Calu3 (cell line): Measurements from ENCODE around the gene FMN1. TPM values are rescaled to one million over a fixed set of nuclear protein-coding genes. Genes with fewer than 3 reads are reported as not detected.

Source experiments
- BruUV-seq: library from RNA; stranded (reverse); fragments of 400-500 nt; replicated peaks from 2 replicates; lab custom pipeline; 2021; lab: Mats Ljungman, UMichigan
- CTCF ChIA-PET: fragments of 300-600 bp; sonication (Branson Sonifier 250); formaldehyde crosslinking; loops from one replicate; lab custom pipeline; 2022; ENCODE audit warnings: antibody characterized with exemption; lab: Charles Lee
- DNase-seq: peaks from one replicate; pipeline ENCODE4 v3.0.0; 2022
- H3K27ac Mint-ChIP-seq: one replicate; pipeline ENCODE4 v1.8.0; 2022; ENCODE audit warnings: mixed read lengths; ENCODE audit not compliant: unreplicated experiment
- H3K27me3 Mint-ChIP-seq: one replicate; pipeline ENCODE4 v1.8.0; 2022; ENCODE audit warnings: mixed read lengths; ENCODE audit not compliant: unreplicated experiment
- H3K36me3 Mint-ChIP-seq: one replicate; pipeline ENCODE4 v1.8.0; 2022; ENCODE audit warnings: mild to moderate bottlenecking, moderate library complexity, mixed read lengths; ENCODE audit not compliant: insufficient read depth, unreplicated experiment
- H3K4me1 Mint-ChIP-seq: one replicate; pipeline ENCODE4 v1.8.0; 2022; ENCODE audit warnings: mild to moderate bottlenecking, low read depth, mixed read lengths; ENCODE audit not compliant: unreplicated experiment
- H3K4me3 Mint-ChIP-seq: one replicate; pipeline ENCODE4 v1.8.0; 2022; ENCODE audit warnings: mild to moderate bottlenecking, low read depth, moderate library complexity, mixed read lengths; ENCODE audit not compliant: unreplicated experiment
- H3K9me3 Mint-ChIP-seq: one replicate; pipeline ENCODE4 v1.8.0; 2022; ENCODE audit warnings: low read depth, mixed read lengths; ENCODE audit not compliant: unreplicated experiment
- intact Hi-C: fragments of 100-400 bp; cut with micrococcal nuclease; formaldehyde crosslinking; loops from one replicate; pipeline ENCODE4 v1.10.0; 2022; ENCODE audit not compliant: unreplicated experiment
- total RNA-seq: library from RNA; stranded (reverse); gene quantifications from 2 replicates; pipeline ENCODE4 v1.2.3, GENCODE V29; 2022
- TF ChIP-seq, protein P1 (sequence below): fragments of 200-600 bp; IDR thresholded peaks from one replicate; pipeline ENCODE4 v1.8.0; 2022; ENCODE audit warnings: antibody characterized with exemption; ENCODE audit not compliant: unreplicated experiment

FMN1 gene
- total RNA-seq, 1 experiment from 2014 or later = 7.1 TPM

DNA sequence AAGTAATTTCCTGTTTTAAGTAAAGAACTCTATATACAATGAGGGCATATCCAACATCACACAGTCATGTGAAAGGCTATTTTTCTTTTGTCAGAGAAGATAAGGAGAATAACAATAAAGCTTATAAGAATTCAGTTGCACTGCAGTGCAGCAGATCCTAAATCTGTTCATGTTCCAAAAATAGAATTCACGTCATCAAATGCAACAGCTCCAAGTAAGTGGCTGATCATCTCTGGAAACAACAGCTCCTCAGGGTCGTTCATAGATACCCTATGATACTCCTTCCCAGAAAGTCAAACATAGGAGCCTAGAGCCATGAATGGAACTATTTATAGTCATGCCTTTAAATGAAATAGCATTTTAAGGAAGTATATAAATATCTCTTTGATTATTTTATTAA is 100.2 kb downstream of the FMN1 start:
- Mint-ChIP-seq H3K27ac (no peak overlapping the region), H3K4me1 (no peaks in the 10 kb centered on the region), H3K36me3 (no peaks in the 10 kb centered on the region), H3K27me3 (no peaks in the 10 kb centered on the region), H3K4me3 (no peak overlapping the region), H3K9me3 (no peaks in the 10 kb centered on the region)
- TF ChIP-seq, protein P1, sequence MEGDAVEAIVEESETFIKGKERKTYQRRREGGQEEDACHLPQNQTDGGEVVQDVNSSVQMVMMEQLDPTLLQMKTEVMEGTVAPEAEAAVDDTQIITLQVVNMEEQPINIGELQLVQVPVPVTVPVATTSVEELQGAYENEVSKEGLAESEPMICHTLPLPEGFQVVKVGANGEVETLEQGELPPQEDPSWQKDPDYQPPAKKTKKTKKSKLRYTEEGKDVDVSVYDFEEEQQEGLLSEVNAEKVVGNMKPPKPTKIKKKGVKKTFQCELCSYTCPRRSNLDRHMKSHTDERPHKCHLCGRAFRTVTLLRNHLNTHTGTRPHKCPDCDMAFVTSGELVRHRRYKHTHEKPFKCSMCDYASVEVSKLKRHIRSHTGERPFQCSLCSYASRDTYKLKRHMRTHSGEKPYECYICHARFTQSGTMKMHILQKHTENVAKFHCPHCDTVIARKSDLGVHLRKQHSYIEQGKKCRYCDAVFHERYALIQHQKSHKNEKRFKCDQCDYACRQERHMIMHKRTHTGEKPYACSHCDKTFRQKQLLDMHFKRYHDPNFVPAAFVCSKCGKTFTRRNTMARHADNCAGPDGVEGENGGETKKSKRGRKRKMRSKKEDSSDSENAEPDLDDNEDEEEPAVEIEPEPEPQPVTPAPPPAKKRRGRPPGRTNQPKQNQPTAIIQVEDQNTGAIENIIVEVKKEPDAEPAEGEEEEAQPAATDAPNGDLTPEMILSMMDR = no peak
- CTCF ChIA-PET = no interaction called here
- DNase-seq = no peak
- no TSS peak for BruUV-seq
- intact Hi-C loops = loop anchor here (10.0 kb wide), 1 partner anchor 130 kb away; no protein-coding TSS in a partner anchor

DNA sequence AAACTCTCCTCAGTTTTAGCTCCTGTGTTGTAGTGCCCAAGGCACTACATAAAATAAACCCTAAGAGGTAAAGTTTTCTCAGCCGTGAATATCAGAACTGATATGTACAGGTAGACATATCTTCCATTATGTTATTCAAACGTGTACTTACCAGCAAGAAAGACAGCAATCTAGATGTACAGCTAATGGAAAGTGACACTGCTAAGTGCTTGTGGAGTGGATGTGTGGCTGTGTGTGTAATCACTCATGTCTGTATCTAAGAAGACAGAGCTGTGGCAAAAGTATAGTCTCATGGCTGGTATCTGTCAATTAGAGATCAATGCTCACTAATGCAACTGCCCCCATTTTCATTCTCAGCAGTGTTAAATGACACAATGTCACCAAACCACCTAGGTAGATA is 101.3 kb downstream of the FMN1 start:
- no peak overlapping the region for H3K4me3 Mint-ChIP-seq
- no TSS peak for BruUV-seq
- TF ChIP-seq, protein P1 = no peak
- CTCF ChIA-PET = no interaction called here
- H3K27ac Mint-ChIP-seq = no peak overlapping the region
- intact Hi-C loops = loop anchor here (10.0 kb wide), 1 partner anchor 132 kb away; no protein-coding TSS in a partner anchor
- H3K36me3 Mint-ChIP-seq = no peaks in the 10 kb centered on the region
- H3K4me1 Mint-ChIP-seq = no peaks in the 10 kb centered on the region
- H3K27me3 Mint-ChIP-seq = no peaks in the 10 kb centered on the region
- no peak for DNase-seq
- H3K9me3 Mint-ChIP-seq = no peaks in the 10 kb centered on the region

DNA sequence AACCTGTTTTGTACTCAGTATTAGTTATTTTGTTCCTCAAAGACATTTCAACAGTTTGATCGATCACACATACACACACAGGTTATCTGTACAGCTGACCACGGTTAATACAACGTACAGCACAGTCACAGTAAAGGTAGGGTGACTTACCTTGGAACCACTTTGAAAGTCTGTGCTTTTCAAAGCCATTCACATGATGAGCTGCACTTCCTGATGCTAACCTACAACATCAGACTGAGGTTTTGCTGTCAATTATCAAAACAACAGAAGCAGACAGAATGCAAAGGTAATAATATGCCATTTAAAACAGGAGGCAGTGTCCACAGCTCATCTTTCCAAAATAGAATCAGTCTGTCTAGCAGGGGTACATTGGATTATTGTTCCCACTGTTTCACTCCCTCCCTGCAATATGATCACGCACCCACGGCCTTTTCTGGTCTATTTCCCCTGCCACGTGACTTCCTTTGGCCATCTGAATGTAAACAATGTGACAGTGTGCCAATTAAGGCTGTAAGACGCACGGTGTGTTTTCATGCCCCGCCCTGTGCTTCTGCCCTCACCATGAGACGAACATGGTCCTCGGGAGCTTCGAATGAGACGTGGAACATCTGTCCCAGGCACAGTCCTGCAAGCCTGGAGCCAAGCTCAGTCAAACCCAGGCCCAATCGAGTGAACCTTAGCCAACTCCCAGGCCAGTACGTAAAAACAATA is 102.4 kb downstream of the FMN1 start:
- Mint-ChIP-seq H3K27me3 (no peaks in the 10 kb centered on the region), H3K9me3 (no peaks in the 10 kb centered on the region), H3K4me1 (no peaks in the 10 kb centered on the region), H3K27ac (no peak overlapping the region), H3K36me3 (no peaks in the 10 kb centered on the region), H3K4me3 (no peak overlapping the region)
- intact Hi-C loops = loop anchor here (10.0 kb wide), 1 partner anchor 133 kb away; no protein-coding TSS in a partner anchor
- TF ChIP-seq, protein P1 = no peak
- CTCF ChIA-PET = no interaction called here
- BruUV-seq = no TSS peak
- no peak for DNase-seq

DNA sequence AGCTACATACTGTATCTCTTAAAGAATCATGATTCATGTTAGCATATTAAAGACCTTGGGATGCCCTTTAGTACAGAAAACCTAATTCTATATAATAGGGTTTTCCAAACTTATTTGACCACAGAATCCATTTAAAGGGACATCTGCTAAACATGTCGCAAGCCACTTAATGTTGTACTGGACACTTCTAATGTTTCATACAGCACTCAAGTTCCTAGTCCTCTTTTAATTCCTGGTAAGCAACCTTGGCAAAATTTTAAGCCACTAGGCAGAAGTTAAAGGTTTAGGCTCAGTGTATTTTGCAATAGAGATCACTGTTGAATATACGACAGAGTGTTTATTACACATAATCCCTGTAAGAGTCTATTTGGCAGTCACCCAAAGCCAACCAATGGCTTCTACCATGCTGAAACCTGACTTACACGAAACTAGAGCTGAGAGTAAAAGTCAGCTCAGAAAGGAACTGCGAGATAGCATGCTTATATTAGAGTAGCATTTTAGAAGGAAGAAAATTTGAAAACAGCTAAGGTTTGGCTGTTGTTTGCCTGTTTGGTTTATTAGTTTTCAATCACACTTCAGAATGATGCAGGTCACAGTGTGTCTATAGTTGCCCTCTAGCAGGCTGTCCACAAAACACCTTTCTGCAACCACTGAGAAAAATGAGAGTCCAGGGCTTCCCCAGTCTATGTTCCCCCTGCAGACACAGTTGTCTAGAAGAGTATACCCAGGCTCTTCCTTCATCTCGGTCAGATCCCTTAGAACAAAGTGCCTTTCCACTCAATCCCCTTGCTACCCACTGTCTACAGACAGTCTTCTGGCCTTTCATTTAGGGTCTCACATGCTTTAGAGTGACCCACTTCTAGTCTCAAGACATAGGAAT is 104.4 kb downstream of the FMN1 start:
- H3K36me3 Mint-ChIP-seq = no peaks in the 10 kb centered on the region
- no peak for DNase-seq
- CTCF ChIA-PET = no interaction called here
- TF ChIP-seq, protein P1 = no peak
- no peaks in the 10 kb centered on the region for H3K27me3 Mint-ChIP-seq
- no TSS peak for BruUV-seq
- H3K9me3 Mint-ChIP-seq = no peaks in the 10 kb centered on the region
- H3K27ac Mint-ChIP-seq = no peak overlapping the region
- no peak overlapping the region for H3K4me3 Mint-ChIP-seq
- no peaks in the 10 kb centered on the region for H3K4me1 Mint-ChIP-seq
- intact Hi-C loops = loop anchor here (10.0 kb wide), 1 partner anchor 135 kb away; no protein-coding TSS in a partner anchor
